Hair follicular keratinocyte (primary cell): ENCODE results near the gene KBTBD3. TPM values are rescaled to one million over a fixed set of nuclear protein-coding genes. Genes with fewer than 3 reads are reported as not detected.

Experiments used
- total RNA-seq: library from RNA; depleted of rRNA; stranded (reverse); fragments of >200 nt; gene quantifications from 2 replicates; pipeline ENCODE4 v1.2.3, GENCODE V29; 2015

The KBTBD3 gene
- total RNA-seq = 0.91 and 6.2 TPM in 2 replicates

DNA sequence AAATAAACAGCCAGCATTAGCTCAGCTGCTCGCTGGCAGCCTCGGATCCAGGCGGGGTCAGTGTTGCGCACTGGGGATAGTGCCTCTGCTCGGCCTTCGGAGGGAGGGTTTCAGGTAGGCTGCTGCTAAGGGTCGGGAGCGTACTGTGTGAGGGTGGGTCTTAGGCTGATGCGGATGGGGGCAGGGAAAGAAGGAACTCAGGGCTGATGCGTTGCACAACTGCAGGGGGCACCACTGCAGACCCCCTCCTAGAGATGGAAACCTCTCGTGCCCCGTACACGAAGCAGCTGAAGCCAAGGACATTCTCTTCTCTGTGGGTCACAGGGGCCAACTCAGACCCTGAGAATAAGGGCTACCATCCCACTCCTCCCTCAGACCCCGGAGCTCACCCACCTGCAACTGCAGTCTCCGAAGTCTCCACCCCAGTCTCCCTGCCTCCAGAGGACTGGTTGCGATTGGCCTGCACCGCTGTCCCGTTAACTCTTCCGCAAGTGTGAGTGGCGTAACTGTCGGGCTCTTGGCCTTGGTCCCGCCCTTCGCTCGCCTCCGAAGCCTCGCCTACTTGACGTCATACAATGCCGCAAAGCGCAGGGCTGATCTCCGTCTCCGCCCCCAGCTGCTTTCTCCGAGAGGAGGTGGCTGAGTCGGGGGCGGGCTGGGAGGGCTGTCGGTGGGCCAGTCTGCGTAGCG, at the start of gene KBTBD3:
Gene KBTBD3 (minus strand): TSS at position 429 of the 690 bp plus-strand sequence. CDS start 18,250 bp downstream, outside the sequence.

DNA sequence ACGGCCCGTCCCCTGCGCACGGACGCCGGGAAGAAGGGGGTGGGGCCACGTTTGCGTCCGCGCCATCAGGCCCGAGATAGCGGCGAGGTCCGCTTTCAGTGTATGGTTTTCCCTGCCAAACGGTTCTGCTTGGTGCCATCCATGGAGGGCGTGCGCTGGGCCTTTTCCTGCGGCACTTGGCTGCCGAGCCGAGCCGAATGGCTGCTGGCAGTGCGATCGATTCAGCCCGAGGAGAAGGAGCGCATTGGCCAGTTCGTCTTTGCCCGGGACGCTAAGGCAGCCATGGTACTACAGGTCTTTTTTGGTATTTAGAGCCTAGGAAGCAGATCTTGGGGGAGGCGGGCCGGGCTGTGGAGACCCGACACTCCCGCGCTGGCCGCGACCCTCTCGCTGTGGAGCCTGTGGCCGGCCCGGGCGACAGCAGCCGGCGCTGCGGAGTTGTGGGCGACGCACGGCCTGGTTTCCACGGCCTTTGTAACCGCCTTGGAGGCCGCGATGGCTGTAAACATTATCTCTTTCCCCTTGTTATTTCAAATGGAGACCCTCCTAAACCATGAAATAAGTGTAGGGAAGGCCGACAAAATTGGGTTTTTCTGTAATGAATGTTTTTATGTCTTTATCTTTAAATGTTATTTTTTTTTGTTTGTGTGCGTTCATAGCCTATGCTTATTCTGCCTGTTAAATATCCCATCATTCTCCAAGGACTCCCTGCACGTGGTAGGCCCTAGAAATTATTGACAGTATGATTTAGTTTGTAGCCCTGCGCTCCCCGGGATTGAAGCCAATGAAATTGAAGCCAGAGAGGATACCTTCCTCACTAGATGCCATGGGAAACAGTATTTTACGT, 685 bp upstream of the KBTBD3 start, which contains the start of gene AASDHPPT:
Gene AASDHPPT (plus strand): TSS at position 54 of the 847 bp plus-strand sequence. CDS start 49 bp downstream, at position 103.

GRCh38 chr11:106021967-106022794, 55.0 kb downstream of the KBTBD3 start, which contains the start of gene MSANTD4:
Gene MSANTD4 (minus strand): TSS chr11:106022240. CDS start chr11:106010917, 11,323 bp downstream.

Other genes starting within 250 kb of the KBTBD3 start
- 11.8 and 16.5 TPM in 2 replicates for gene MSANTD4, start 55.1 kb downstream of the KBTBD3 start, total RNA-seq
- gene AASDHPPT, start 315 bp upstream of the KBTBD3 start, total RNA-seq = 36.5 and 48.5 TPM in 2 replicates